GM12801 (cell line): Measurements from ENCODE around the gene CKAP4.

Source experiments
- TF ChIP-seq, protein P1 (sequence below): IDR thresholded peaks from one replicate; pipeline ENCODE4 v1.5.1; 2011; ENCODE audit warnings: control low read depth; ENCODE audit not compliant: insufficient read length; ENCODE audit errors: extremely low read depth

CKAP4 gene

DNA sequence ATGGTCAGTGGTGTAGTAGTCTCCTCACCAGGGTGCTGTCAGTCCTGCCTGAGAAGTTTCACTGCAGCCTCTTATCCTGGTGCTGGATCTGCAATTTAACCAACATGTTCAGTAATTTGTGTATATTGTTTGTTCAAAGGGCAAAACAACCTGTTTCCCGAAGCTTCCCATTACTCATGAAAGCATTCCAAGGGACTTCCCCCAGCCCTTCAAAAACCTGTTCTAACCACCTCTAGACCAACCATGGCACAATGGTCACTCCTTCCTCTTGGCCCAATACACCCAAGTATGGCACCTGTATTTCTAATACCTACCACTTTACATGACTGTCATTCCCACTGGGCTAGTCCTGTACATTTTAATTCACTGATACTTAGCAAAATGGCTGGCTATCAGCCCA lies 12.1 kb downstream of the CKAP4 start:
- TF ChIP-seq, protein P1, sequence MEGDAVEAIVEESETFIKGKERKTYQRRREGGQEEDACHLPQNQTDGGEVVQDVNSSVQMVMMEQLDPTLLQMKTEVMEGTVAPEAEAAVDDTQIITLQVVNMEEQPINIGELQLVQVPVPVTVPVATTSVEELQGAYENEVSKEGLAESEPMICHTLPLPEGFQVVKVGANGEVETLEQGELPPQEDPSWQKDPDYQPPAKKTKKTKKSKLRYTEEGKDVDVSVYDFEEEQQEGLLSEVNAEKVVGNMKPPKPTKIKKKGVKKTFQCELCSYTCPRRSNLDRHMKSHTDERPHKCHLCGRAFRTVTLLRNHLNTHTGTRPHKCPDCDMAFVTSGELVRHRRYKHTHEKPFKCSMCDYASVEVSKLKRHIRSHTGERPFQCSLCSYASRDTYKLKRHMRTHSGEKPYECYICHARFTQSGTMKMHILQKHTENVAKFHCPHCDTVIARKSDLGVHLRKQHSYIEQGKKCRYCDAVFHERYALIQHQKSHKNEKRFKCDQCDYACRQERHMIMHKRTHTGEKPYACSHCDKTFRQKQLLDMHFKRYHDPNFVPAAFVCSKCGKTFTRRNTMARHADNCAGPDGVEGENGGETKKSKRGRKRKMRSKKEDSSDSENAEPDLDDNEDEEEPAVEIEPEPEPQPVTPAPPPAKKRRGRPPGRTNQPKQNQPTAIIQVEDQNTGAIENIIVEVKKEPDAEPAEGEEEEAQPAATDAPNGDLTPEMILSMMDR: no peak

DNA sequence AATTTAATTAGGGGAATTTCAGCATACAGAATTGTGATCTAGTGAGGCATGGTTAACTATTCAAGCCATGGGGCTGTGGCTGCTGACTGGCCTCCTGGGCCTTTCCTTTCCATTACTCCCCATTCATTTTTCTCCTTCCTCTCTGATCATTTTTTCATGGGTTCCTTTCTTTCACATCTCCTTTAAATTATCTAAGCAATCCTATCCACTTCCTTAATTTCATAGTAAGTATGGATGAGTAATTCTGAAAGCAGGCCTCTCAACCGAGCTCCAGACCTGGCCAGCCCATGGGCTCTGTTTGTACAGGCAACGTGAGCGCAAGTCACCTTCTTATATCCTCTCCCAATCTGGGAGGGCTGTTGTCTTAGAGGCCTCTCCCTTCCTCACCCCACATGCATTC lies 13.4 kb downstream of the CKAP4 start:
- TF ChIP-seq, protein P1: no peak

DNA sequence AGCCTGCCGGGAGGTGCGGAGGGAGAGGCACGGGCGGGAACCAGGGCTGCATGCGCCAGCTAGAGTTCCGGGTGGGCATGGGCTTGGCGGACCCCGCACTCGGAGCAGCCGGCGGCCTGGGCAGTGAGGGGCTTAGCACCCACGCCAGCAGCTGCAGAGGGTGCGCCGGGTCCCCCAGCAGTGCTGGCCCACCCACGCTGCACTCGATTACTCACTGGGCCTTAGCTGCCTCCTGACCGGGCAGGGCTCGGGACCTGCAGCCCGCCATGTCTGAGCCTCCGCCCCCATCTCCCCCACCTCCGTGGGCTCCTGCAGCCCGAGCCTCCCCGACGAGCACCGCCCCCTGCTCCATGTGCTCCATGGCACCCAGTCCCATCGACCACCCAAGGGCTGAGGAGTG lies 14.8 kb downstream of the CKAP4 start:
- TF ChIP-seq, protein P1: no peak

DNA sequence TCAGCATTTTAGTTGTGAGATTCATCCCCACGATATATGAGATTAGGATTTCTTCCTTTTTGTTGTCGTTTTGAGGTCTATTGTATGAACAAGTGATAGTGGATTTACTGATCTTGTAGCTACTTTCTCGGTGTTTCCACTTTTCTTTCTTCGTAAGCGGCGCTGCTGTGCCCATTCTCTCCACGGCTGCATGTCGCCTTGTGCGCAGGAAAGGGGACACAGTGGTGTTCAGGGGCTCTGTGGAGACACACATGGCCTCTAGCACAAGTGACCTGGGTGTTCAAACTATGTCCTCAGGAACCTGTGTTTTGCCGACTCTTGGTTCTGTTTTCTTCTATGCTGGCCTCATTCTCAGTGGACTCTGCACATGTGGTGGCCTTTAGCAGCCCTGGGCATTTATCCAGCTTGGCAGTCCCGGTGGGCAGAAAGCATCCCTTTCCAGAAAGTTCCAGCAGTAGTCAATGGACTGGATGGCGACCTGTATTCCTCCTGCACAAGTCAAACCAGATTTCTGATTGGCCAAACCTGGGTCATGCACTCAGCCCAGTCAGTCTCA lies 18.7 kb downstream of the CKAP4 start:
- TF ChIP-seq, protein P1: no peak

DNA sequence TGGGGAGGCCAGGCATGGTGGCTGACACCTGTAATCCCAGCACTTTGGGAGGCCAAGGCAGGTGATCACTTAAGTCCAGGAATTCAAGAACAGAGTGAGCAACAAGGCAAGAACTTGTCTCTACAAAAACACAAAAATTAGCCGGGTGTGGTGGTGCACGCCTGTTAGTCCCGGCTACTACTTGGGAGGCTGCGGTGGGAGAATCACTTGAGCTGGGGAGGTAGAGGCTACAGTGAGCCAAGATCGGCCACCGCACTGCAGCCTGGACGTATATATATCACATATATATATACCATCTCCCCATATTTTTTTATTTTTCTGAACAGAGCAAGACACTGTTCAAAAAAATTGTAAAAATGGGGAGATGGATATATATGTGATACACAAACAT lies 19.5 kb downstream of the CKAP4 start:
- TF ChIP-seq, protein P1: no peak

DNA sequence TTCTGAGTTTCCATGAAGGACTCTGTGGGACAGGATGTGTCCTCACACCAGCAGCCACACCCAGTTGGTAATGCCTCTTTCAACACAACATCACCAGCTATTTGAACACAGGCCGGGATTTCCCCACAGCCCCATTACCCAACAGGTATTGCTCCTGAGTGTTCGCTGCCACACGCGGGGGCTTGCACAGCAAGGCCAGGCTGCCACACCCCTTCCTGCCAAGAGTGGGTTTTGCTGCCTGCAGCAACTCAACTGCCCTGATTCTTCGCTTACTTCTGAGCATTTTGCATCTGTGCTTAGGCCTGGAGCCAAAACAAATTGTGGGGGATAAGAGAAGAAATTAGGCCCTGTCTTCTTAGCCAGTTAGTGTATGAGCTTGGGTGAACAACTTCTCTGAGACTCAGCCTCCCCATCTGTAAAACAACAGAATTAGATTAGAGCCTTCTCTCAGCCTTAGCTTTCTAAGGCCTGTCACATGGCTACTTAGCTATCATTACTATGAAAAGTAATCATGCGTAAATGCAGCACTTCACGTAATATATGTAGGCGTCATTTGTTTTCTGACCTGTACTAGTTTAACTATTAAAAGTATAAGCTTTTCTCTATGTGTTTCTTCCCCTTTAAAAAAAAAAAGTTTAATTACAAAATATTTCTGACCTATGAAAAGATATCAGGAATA lies 20.0 kb downstream of the CKAP4 start:
- TF ChIP-seq, protein P1: no peak

DNA sequence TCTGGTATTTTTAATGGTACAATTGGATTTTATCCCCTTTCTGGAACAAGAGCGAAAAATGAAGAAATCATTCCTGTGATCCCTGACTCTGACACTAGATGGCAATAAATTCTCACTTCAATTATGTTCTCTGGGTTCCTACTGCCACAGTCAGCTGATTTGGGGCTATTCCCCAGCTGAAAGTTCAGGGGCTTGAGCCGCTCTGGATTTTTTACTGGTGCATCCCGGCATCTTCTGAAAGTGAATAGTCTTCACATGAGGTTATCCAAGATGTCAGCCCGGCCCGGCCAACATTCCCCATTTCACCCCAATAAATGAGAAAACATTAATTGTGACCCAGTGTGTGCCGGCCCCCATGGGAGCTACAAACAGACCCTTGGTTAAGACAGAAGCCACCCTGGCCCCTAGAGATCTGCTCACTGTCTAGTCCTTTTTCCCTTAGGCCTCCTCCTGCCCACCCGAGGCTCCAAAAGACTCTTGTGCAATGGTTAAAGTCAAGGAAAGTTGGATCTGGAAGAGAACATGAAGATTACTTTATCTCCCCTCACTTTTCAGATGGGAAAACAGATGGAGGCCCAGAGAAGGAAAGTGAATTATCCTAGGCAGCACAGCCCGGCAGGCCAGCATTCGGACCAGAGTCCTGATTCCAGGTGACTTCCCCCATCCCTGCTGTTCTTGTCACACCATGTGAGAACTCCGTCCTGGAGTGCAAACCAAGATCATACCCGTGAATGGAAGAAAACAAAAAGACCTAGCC lies 20.8 kb downstream of the CKAP4 start:
- TF ChIP-seq, protein P1: no peak
